Upper lobe of left lung (tissue), 4 donors: ENCODE measurements around the gene CLASP1.

Experiments used
- CTCF ChIP-seq, 6 experiments: fragments of 450-650 bp in 4 of 6; fragments of 200-600 bp in 2 of 6; sonication (generic) in 2 of 6; IDR thresholded peaks; one replicate each; pipeline ENCODE4 v1.5.1; 2016 to 2019; ENCODE audit warnings: antibody characterized with exemption in 6 of 6
- POLR2AphosphoS5 ChIP-seq, 2 donors: sonication (generic); formaldehyde crosslinking; IDR thresholded peaks; one replicate each; pipeline ENCODE4 v1.5.1; 2017; ENCODE audit warnings: antibody characterized with exemption in 2 of 2

GRCh38 chr2:121667618-121668017 is 18.4 kb upstream of the CLASP1 start:
- TF ChIP-seq POLR2AphosphoS5 (IDR thresholded peaks at IDR 0.05), result no peak
- no peak for TF ChIP-seq CTCF (IDR thresholded peaks at IDR 0.05)
